HG03066 (cell line): Measurements from ENCODE around the gene SGSM2.
A peak's percentile ranks its signal among the peaks of the same experiment; 100 is the strongest.
"Not testable (repeated sequence)": the region's sequence is repeated elsewhere in the genome, so short reads cannot be mapped to it uniquely, and the experiment has no call there.

Experiments used
- ATAC-seq: cut with Tn5 transposase; IDR thresholded peaks from one replicate; pipeline ENCODE4 v1.9.1; 2021; ENCODE audit warnings: low read depth; ENCODE audit not compliant: unreplicated experiment

Gene SGSM2

DNA sequence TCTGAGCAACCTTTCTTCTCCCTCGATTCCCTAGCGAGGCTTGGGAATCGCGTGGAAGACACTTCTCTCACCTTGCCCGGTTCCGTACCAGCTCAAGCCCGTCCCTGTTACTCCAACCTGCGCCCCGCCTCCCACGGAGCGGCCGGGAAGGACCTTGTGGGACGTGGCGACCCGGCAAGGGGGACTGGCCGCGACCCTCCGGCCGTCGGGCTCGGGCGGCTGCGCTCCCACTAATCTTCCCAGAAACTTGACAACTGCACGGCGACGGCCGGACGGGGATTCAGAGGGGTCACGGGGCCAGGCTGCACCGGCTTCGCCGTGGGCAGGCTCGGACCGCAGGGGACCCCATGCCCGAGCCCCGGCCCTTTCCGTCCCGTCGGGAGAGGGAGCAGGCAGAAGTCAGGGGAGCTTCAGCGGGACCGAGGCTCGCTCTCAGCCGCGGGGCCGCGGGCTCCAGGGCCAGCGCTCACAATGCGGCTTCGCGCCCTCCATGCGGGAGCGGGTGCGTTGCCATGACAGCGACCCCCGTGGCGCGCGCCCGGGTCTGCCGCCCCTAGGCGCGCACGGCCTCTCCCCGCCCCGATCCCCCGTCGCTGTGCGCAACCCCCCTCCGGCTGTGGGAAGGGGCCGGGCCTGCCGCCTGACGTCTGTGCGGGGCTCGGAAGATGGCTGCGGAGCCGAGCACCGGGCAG, at the start of gene SGSM2:
Gene SGSM2, plus strand, starts transcription at position 650 of the 692 bp plus-strand sequence. CDS start 188 bp downstream, outside the sequence.
- ATAC-seq = no peak

DNA sequence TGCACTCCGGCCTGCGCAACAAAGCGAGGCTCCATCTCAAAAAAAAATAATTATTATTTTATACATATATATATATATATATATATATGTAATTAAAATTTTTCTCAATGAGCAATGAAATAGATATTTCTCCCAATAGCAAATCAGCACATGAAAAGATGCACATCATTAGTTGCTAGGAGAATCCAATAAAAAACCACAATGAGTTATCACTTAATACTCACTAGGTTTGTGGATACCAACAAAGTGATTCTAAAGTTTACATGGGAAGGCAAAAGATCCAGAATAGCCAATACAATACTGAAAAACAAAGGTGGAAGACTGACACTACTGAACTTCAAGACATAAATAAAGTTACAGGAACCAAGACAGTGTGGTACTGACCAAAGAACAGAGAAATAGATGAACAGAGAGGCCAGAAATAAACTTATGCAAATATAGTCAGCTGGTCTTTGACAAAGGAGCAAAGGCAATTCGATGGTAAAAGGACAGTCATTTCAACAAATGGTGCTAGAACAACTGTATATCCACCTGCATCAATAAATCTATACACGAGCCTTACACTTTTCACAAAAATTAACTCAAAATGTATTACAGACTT, 47.3 kb upstream of the SGSM2 start:
- ATAC-seq = no peak

DNA sequence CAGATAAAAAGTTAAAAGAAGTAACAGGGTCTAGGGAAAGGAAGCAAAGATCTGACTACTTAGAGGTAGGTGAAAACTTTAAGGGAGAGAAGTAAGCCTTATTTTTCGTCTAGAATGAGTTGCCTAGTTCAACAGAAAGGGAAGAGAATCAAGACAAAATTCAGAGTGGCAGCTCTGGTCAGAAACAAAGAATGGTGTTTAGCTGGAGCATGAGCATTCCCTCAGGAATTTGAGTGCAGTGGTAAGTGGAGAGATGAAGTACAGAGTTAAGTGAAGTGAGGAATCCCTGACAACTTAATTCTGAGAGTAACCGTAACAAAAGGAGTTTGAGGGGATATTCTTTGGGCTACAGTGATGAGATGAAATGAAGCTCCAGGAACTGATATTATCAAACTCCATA, 45.2 kb upstream of the SGSM2 start:
- ATAC-seq = no peak

DNA sequence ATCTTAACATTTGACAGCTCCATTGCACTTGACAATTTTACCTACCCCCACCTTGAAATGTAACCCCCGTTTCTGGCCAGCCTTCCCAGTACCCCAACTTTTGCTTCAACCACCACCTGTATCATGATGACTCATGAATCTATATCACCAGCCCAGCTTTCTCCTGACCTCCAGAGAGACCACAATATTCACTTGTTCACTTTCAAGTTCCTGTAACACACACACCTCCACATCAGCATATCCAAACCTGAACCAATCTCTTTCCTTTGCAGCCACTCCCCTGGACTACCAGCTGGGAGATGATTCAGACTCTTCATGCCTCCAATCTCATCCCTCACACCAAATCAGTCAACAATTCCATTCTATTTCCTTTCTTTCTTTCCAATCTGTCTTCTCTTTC, 41.7 kb upstream of the SGSM2 start:
- ATAC-seq = no peak

- no peak for ATAC-seq
These were observed 40.3 kb upstream of the SGSM2 start for GRCh38 chr17:2297023-2297422.

- ATAC-seq = no peak
These were observed 38.2 kb upstream of the SGSM2 start for GRCh38 chr17:2299136-2299535.

DNA sequence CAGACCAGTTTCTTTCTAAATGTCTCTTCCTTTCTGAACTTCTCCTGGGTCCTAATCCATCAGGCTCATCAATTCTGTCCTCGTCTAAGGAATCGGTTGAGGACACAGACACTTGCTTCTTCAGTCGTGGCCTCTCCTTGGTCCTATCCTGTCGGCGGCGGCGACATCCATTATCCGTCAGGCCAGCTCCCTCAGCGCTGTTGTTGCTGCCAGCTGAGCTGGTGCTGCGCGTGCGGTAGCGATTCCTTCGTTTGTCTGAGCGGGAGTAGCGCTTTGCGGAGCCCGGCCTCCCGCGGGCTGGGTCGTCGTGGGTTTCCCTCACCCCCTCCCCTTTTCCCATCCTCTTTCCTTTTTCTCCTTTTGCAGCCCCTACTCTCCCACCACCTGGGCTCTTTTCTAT, 37.5 kb upstream of the SGSM2 start:
- ATAC-seq = no peak

DNA sequence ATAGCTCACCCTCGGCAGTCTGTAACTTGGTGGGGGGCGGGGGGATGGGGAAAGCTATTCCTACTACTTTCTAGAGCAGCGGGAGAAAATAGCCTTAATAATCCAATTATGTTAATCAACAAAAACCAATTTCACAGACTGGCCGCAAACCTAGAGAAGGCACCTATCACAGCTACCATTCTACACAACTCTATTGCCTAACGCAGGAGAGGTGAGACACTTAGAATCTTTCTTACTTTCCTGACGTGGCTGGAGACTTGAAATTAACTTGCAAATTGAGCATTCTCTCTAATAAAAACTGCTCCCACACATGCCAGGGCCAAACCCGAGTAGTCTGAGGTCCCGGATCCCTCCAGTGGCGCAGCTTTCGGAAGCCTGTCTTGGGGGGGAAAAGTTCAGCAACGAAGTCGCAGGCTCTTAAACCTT, 34.5 kb upstream of the SGSM2 start:
- ATAC-seq = peak; percentile 18

- ATAC-seq = peak; percentile 68
These were observed 33.8 kb upstream of the SGSM2 start, which contains the start of the genes SMG6 and SRR for GRCh38 chr17:2303204-2304188. Gene SMG6 (minus strand): TSS chr17:2303785. CDS start chr17:2303720, 65 bp downstream. Gene SRR (plus strand): TSS chr17:2303950. CDS start chr17:2315561, 11,611 bp downstream.

DNA sequence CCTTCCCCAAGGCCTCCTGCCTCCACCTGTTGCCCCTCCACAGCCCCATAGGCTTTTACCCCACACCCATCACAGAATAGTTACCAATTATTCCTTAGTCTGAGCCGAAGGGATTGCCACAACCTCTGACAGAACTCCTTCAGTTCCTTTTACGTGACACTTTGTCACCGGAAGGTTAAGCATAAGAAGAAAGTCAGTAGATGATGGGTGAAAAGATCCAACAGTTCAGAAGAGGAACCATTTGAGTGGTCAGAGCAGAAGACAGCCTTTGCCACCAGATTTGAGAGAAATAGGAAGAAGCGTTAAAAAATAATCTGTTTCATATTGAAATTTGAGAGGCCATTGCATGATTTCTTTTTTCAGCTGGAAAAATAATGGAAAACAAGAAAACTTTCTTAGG, 32.4 kb upstream of the SGSM2 start:
- no peak for ATAC-seq

DNA sequence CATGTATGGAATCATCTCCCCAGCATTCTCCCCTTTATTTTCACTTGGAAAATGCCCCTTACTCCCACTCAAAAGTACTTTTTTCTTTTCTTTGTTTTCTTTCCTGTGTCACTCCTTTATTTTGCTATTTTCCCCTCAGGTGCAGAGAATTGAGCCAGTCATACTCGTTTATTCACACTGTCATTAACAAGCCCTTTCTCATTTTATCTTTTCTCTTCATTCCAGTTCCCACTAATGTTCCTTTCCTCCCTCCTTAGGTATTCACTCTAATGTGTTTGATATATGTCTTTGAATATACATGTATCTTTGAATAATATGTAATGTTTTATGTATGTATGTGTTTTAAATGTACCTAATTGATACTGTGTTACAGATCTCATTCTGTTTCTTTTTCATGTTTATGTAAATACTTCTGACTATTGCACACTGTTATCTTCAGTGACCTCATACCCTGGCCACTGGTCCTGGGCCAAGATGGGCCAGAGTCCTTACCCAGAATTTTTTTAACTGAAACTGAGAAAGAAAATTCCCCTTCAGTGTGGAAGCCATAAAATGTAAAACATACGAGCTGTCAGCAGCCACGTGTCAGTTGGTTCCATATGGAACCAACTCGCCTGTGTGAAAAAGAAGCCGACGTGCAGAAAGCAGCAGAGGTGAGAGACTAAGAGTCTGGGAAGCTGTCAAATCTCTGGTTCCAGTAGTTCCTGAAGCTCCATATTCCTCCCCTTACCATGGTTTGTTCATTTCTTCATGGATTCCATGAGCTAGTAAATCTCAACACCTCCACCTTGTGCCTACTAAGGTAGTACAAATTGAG, 27.8 kb upstream of the SGSM2 start:
- ATAC-seq = no peak

GRCh38 chr17:2312736-2313135, 24.6 kb upstream of the SGSM2 start:
- no peak for ATAC-seq

DNA sequence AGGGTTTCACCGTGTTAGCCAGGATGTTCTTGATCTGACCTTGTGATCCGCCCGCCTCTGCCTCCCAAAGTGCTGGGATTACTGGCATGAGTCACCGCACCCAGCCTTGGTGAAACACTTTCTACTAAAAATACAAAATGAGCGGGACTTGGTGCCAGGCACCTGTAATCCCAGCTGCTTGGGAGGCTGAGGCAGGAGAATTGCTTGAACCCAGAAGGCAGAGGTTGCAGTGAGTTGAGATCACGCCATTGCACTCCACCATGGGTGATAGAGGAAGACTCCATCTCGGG, 20.4 kb upstream of the SGSM2 start:
- ATAC-seq = not testable (repeated sequence)

DNA sequence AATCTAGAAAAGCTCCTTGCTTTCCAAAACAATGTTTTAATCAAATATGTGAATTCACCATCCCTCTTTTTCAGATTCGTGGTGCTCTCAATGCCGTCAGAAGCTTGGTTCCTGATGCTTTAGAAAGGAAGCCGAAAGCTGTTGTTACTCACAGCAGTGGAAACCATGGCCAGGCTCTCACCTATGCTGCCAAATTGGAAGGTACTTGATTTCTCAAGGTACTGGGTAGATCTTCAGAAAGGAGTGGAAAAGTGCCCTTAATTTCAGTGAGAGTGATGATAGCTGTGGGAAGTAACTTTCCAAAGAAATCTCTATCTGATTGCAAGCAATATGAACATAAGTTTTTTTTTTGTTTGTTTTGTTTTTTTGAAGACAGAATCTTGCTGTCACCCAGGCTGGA, 19.5 kb upstream of the SGSM2 start:
- no peak for ATAC-seq

DNA sequence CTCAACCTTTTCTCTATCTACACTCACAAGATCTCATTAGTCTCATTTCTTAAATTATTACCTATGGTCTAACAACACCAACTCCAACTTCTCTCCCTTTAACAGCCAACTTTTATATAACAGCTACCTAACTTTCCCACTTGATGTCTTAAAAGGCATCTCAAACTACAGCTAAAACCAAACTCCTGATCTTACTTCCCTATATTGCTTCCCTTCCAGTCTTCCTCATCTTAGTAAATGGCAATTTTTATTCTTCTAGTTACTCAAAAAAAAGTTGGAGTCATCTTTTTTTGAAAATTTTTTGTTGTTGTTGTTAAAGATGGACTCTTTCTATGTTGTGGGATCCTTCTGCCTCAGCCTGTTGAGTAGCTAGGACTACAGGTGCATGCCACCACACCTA, 18.2 kb upstream of the SGSM2 start:
- ATAC-seq = no peak

DNA sequence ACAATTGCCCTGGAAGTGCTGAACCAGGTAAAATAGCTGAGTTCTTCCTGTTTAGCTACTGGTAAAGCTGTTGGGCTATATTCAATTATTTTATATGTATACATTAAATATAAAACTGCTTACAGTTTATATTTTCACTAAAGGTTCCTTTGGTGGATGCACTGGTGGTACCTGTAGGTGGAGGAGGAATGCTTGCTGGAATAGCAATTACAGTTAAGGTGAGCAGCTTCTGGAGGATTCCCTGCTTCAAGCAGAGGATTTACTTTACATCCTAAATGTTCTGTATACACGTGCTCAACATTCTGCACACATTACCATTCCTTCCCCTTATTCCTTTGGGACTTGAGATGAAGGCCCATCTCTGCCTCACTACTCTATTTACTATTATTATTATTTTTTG, 15.9 kb upstream of the SGSM2 start:
- no peak for ATAC-seq

GRCh38 chr17:2323629-2324314, 13.5 kb upstream of the SGSM2 start:
- no peak for ATAC-seq

GRCh38 chr17:2331303-2331702, 6.0 kb upstream of the SGSM2 start:
- ATAC-seq = no peak

GRCh38 chr17:2335726-2336214, 1.5 kb upstream of the SGSM2 start:
- no peak for ATAC-seq
